HG03565 (cell line): Measurements from ENCODE around the gene DDX52.
"Not testable (repeated sequence)": the region's sequence is repeated elsewhere in the genome, so short reads cannot be mapped to it uniquely, and the experiment has no call there.

ENCODE experiments used
- ATAC-seq: cut with Tn5 transposase; IDR thresholded peaks from one replicate; pipeline ENCODE4 v1.9.1; 2021; ENCODE audit warnings: mild to moderate bottlenecking, moderate library complexity; ENCODE audit not compliant: unreplicated experiment

DDX52 gene, protein sequence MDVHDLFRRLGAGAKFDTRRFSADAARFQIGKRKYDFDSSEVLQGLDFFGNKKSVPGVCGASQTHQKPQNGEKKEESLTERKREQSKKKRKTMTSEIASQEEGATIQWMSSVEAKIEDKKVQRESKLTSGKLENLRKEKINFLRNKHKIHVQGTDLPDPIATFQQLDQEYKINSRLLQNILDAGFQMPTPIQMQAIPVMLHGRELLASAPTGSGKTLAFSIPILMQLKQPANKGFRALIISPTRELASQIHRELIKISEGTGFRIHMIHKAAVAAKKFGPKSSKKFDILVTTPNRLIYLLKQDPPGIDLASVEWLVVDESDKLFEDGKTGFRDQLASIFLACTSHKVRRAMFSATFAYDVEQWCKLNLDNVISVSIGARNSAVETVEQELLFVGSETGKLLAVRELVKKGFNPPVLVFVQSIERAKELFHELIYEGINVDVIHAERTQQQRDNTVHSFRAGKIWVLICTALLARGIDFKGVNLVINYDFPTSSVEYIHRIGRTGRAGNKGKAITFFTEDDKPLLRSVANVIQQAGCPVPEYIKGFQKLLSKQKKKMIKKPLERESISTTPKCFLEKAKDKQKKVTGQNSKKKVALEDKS

DNA sequence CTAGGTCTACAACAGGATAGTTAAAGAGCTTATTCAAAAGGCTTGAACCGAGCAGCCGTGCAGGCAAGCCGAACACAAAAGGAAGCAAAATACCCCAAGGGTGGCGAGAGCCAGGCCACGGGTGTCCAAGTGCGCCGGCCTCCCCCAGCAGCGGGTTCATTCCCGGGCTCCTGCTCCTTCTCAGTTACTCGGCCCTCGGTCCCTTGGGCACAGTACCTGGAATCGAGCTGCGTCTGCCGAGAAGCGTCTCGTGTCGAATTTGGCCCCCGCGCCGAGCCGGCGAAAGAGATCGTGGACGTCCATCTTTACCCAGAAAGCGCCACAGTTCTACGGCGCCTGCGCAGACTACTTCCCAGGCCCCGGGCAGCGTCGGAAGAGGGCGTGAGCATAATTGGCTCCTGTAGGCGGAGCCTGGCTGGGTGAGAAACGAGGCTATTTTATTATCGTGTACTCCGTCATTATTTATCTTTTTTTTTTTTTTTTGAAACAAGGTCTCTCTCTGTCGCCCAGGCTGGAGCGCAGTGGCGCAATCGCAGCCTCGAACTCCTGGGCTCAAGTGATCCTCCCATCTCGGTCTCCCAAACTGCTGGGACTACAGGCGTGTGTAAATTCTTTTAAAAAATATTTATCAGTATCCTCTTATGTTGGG lies at the start of gene DDX52:
DDX52 (minus strand) TSS at position 329 of the 649 bp plus-strand sequence; CDS start at position 303, 26 bp downstream.
- ATAC-seq = peak; percentile 87

DNA sequence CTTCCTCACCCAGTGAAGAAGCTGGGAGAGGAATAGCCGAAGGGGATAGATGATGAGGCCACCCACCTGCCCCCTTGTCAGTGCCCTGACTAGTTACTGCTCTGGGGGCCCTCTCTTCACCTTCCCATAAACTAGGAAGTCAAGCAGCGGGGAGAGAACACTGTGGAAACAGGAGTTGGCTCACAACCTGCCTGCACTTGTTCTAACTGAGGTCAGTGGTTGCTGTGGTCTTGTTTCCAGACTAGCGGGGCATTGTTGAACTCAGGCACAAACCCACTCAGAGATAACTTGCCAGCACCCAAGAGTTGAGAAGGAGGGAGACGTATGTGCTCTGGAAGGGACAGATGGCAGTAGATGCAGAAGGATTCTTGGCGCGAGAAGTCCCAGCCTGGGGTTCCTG lies 48.6 kb upstream of the DDX52 start:
- no peak for ATAC-seq

- ATAC-seq = no peak
These were observed 46.1 kb upstream of the DDX52 start for GRCh38 chr17:37689317-37689716.

DNA sequence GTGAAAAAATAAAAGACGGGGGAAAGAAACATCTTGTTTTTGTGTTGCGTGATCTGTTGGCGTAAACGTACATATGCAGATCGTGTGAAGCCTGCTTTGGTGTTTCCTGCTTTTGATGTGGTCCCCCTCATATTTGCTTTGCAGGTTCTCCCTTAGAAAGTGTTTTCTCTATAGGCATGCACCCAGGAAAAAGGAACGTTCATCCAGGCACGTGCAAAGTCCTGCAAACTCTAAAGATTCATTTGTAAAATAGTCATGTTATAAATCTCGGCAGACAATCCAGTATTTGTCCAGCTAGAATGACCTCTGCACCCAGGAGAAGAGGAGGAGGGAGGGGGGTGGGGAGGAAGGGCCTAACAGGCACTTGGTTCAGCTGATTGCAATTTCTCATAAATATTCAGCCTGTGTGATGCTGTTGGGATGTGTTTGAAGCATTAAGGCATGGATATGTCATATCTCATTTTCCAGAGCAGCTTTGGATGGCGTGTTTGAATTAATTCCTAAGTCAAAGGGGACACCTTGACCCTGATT lies 40.3 kb upstream of the DDX52 start:
- ATAC-seq = no peak

GRCh38 chr17:37682007-37682406 lies 38.8 kb upstream of the DDX52 start:
- ATAC-seq = no peak

DNA sequence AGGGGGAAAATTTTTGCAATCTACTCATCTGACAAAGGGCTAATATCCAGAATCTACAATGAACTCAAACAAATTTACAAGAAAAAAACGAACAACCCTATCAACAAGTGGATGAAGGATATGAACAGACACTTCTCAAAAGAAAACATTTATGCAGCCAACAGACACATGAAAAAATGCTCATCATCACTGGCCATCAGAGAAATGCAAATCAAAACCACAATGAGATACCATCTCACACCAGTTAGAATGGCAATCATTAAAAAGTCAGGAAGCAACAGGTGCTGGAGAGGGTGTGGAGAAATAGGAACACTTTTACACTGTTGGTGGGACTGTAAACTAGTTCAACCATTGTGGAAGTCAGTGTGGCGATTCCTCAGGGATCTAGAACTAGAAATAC lies 36.7 kb upstream of the DDX52 start:
- not testable (repeated sequence) for ATAC-seq

GRCh38 chr17:37678036-37678435 lies 34.8 kb upstream of the DDX52 start:
- no peak for ATAC-seq

DNA sequence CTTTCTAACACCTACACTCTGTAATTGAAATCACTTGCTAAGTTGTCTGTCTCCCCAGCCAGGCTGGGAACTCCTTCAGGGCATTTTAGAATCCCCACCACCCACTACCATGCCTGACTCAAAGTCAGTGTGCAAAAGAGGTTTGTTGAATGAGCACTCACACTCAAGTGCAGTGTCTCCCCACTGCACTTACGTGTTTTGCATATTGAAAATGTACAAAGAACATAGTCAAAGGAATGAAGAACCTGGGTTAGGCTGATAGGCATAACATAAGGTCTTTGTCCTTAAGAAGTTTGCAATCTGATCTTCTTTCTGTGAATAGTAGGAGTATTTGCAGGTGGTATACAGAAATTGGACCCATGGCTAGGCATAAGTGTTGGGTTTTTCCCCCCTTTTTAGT lies 33.8 kb upstream of the DDX52 start:
- no peak for ATAC-seq

- ATAC-seq = no peak
These were observed 33.1 kb upstream of the DDX52 start for GRCh38 chr17:37676115-37676925.

- no peak for ATAC-seq
These were observed 31.3 kb upstream of the DDX52 start for GRCh38 chr17:37674511-37674910.

DNA sequence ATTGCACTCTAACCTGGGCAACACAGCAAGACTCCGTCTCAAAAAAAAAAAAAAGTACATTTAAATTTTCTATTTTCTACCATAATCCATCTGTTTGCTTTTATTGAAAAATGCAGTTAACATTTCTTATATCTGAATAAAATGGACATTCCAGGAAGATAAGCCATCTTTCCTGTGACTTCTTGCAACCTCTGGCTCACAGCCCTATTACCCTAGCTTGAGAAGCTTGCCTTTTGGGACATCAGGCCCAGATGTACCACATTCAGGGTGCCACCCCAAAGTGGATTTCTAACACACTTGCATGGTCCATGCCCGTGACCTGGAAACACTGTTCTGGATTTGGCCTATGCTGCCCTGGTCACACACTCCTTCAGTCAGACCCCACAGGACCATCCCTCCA lies 30.1 kb upstream of the DDX52 start:
- ATAC-seq = no peak

- no peak for ATAC-seq
These were observed 29.4 kb upstream of the DDX52 start for GRCh38 chr17:37672548-37673078.

DNA sequence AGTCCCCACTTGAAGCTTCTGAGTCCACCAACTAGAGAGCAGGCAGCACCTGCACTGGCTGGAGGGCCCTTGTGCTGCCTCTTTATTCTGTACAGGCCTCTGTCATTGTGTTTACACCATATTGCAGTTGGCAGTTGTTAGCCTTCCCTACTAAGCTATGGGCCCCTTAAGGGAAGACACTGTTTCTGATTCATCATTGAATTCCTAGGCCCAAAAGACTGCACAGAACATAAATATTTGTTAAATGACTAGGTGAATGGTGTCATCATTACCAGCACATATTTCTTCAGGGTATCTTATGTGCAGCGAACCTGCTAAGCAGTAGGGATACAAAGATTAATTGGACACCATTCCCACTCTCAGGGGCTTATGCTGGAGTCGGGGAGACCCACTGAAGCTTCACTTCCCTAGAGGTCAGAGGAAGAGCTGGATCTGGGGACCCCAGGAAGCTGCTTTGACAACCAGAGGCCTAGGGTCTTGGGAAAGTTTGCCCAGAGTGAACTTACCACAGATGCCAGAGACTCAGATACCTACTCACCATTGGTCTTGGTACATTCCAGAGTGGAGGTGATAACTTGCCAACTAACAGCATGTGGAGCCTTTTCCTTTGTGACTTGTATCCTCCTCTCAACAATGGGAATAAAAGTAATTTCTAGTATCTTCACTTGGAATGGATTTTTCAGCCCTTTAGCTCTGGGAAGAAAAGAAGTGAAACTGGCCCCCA lies 28.7 kb upstream of the DDX52 start:
- no peak for ATAC-seq

GRCh38 chr17:37671028-37671823 lies 28.0 kb upstream of the DDX52 start:
- ATAC-seq = no peak

DNA sequence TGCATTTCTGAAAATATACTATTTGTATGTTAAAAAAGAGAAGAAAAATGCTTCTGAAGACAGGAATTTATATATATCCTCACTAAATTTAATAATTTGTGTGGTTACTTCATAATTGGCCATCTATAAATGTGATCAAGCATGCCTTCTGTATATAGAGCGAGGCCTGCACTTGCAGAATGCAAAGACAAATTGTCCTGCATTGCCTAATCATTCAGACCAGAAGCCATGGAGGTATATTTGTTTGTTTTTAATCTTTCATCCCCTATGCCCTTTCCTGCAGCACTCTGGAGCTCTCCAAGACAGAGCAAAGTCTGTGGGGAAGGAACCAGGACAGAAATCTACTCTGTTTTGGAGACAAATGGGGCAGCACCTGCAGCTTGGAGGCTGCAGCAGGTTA lies 23.8 kb upstream of the DDX52 start:
- no peak for ATAC-seq

- no peak for ATAC-seq
These were observed 21.0 kb upstream of the DDX52 start for GRCh38 chr17:37664214-37664613.

DNA sequence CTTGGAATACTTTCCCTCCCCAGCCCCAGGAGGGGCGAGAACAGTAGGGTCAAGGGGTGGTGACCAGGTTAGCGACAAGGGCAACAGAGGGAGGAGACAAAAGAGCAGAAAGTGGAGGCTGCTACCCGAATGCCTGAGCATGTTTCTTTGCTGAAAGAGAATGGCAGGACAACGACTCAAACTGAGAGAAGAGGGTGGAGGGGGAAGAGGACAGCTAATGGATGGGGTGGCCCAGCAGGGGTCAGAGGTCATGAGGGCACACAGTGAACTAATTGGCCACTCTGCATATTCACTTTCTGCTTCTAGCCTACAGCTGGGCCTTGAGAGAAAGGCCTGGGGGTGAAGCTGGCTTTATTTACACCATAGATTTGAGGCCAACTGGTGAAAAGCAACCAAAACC lies 19.1 kb upstream of the DDX52 start:
- no peak for ATAC-seq

DNA sequence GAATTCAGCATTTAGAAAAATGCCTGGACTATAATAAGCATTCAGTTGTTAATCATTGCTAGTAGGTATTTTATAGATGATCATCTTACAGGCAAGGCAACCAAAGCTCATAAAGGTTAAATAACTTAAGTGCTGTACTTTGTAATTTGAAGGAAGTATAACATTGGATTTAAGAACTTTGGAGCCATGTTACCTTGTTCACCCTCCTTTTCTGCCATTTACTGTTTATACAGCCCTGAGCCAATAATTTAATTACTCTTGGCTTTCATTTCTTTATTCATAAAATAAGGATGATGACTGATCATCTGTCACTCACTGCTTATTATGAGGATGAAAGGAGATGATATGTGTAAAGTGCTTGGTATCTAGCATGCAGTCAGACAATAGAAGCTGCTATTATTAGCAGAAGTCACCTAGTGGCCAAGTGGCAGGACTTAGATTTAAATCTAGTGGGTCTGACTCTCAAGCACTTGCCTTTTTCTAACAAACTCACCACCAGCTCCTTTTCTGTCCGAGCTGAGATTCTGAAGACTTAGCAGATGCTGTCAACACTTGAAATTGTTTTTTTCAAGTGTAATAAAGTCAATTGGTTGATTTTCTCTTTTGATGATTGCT lies 18.3 kb upstream of the DDX52 start:
- ATAC-seq = no peak

GRCh38 chr17:37659925-37660324 lies 16.7 kb upstream of the DDX52 start:
- ATAC-seq = no peak
